Ovary (tissue), 9 donors: ENCODE data around the gene C15orf62. TPM values are rescaled to one million over a fixed set of nuclear protein-coding genes. Genes with fewer than 3 reads are reported as not detected.
A peak's percentile ranks its signal among the peaks of the same experiment; 100 is the strongest.

Experiments used
- DNase-seq, 5 donors: peaks; one replicate each; pipeline ENCODE4 v3.0.0-alpha.2; 2019 to 2020
- H3K27ac ChIP-seq, 2 donors: fragments of 200-600 bp; one replicate each; pipeline versions ENCODE4 v1.5.1 to v1.8.0; 2019 to 2022
- H3K27me3 ChIP-seq: fragments of 200-600 bp; one replicate; pipeline ENCODE4 v1.8.0; 2022
- H3K36me3 ChIP-seq: fragments of 200-600 bp; sonication (generic); one replicate; pipeline ENCODE4 v1.5.1; 2019
- H3K4me1 ChIP-seq: one replicate; pipeline ENCODE4 v1.8.1; 2013; ENCODE audit warnings: mild to moderate bottlenecking, moderate library complexity; ENCODE audit not compliant: insufficient read depth
- H3K4me3 ChIP-seq: fragments of 200-600 bp; sonication (generic); one replicate; pipeline ENCODE4 v1.5.1; 2017
- H3K9me3 ChIP-seq, 2 donors: fragments of 200-600 bp in 1 of 2; sonication (generic) in 1 of 2; one replicate each; pipeline versions ENCODE4 v1.5.1 to v1.8.1; 2013 to 2019; ENCODE audit warnings: mild to moderate bottlenecking in 1 of 2, moderate library complexity in 1 of 2
- CTCF ChIP-seq, 3 donors: fragments of 450-650 bp in 2 of 3; fragments of 200-600 bp in 1 of 3; IDR thresholded peaks; one replicate each; pipeline versions ENCODE4 v1.5.1 to v1.8.0; 2016 to 2022; ENCODE audit warnings: antibody characterized with exemption in 3 of 3, mild to moderate bottlenecking in 1 of 3
- EP300 ChIP-seq: sonication (generic); formaldehyde crosslinking; IDR thresholded peaks from one replicate; pipeline ENCODE4 v1.6.1; 2017; ENCODE audit warnings: antibody characterized with exemption
- POLR2A ChIP-seq: fragments of 450-650 bp; IDR thresholded peaks from one replicate; pipeline ENCODE4 v1.6.1; 2017; ENCODE audit warnings: antibody characterized with exemption, mild to moderate bottlenecking, moderate library complexity
- WGBS, 3 donors: extraction: QIAGEN DNeasy Blood & Tissue Kit in 1 of 3; methylation state at CpG; one replicate each; pipeline versions ENCODE4 v1.1.5 to v1.1.7; 2013 to 2017; 5-methylcytosine and 5-hydroxymethylcytosine counted together
- intact Hi-C, 4 donors: fragments of 100-400 bp; cut with DNase I; formaldehyde crosslinking; loops; one replicate each; pipeline versions ENCODE4 v1.11.0 to v1.15.1; 2022 to 2023
- polyA plus RNA-seq, 2 donors: library from polyadenylated mRNA; stranded (reverse); fragments of 200-250 nt in 1 of 2; fragments of 350-450 nt in 1 of 2; fragmentation: Illumina TruSeq in 1 of 2; extraction: RNeasy Lipid Tissue Mini Kit (QIAGEN cat#74804) in 1 of 2; gene quantifications; one replicate each; pipeline ENCODE4 v1.2.3, GENCODE V29; 2013 to 2014
- total RNA-seq, 7 donors: library from RNA; depleted of rRNA in 2 of 7; stranded (reverse); fragments of >200 nt in 2 of 7; fragmentation: NEBNext Ultra II Directional in 3 of 7; extraction: Animal tissue kit (Norgen Biotek cat#: 25700) in 3 of 7; gene quantifications; one replicate each; pipeline versions ENCODE4 v1.1.0 to v1.2.4, GENCODE V29; 2016 to 2023
- donor health status: DM: no; HTN: no; CAD: no; lungs with moderate emphysema.
- donor health status: DM: no; HTN: no; CAD: no.
- donor health status: Bipolar disorder and iron deficiency.
- donor health status: DM: yes; HTN: yes; CAD: no.
- donor health status: DM: no; HTN: no; CAD: no.
- donor health status: DM: yes; HTN: yes; CAD: no.

C15orf62 gene
- total and polyA plus RNA-seq, 9 donors = 0.33 to 1.2 (median 0.67) TPM

GRCh38 chr15:40807028-40807887, 37.5 kb downstream of the C15orf62 start, which contains the start of the genes DNAJC17 and ZFYVE19:
Gene DNAJC17 (minus strand): TSS chr15:40807473. CDS start chr15:40807446, 27 bp downstream.
Gene ZFYVE19 (plus strand): TSS chr15:40807089. CDS start chr15:40807590, 501 bp downstream.
- WGBS, 3 donors = 0% methylated on average over 50 to 64 of the region's 64 CpGs
- H3K4me3 ChIP-seq = peak within 1 kb of the TSS; percentile 78
- DNase-seq = peak; percentile 91 to 95 (median 94)
- intact Hi-C loops = no loop called here
- peaks cover 5% of the 10 kb centered on the region for H3K4me1 ChIP-seq
- peak within 1 kb of the TSS; percentile 85 to 92 for H3K27ac ChIP-seq
- no peaks in the 10 kb centered on the region for H3K9me3 ChIP-seq
- TF ChIP-seq CTCF (IDR thresholded peaks at IDR 0.05) = no peak
- no peak for TF ChIP-seq EP300
- TF ChIP-seq POLR2A = no peak
- no peaks in the 10 kb centered on the region for H3K27me3 ChIP-seq
- H3K36me3 ChIP-seq = no peaks in the 10 kb centered on the region

GRCh38 chr15:40807888-40808461, 38.2 kb downstream of the C15orf62 start:
- Histone ChIP-seq H3K36me3 (no peaks in the 10 kb centered on the region), H3K27ac (peak overlapping the region in 1 of 2 donors; percentile 18), H3K4me1 (peaks cover 5% of the 10 kb centered on the region), H3K4me3 (peak overlapping the region; percentile 78), H3K9me3 (no peaks in the 10 kb centered on the region), H3K27me3 (no peaks in the 10 kb centered on the region)
- no peak for DNase-seq
- intact Hi-C loops = no loop called here
- TF ChIP-seq CTCF (IDR thresholded peaks at IDR 0.05) (no peak), EP300 (no peak), POLR2A (no peak)
- 6 to 26% (median 10%) methylated on average over 19 of the region's 19 CpGs for WGBS, 3 donors

GRCh38 chr15:40808861-40809450, 39.2 kb downstream of the C15orf62 start:
- H3K9me3 ChIP-seq = no peaks in the 10 kb centered on the region
- WGBS, 3 donors = 75 to 89% (median 84%) methylated on average over 8 of the region's 8 CpGs
- no peaks in the 10 kb centered on the region for H3K27me3 ChIP-seq
- H3K4me3 ChIP-seq = no peak overlapping the region
- no peak for TF ChIP-seq EP300
- no peak for TF ChIP-seq CTCF (IDR thresholded peaks at IDR 0.05)
- TF ChIP-seq POLR2A = no peak
- peaks cover 5% of the 10 kb centered on the region for H3K4me1 ChIP-seq
- peak in 1 of 5 donors; percentile 33 for DNase-seq
- H3K27ac ChIP-seq = no peak overlapping the region
- intact Hi-C loops = no loop called here
- no peaks in the 10 kb centered on the region for H3K36me3 ChIP-seq

- no peak overlapping the region for H3K4me3 ChIP-seq
- intact Hi-C loops = loop anchor here in 1 of 4 donors (5.0 kb wide), 1 partner anchor 61 kb away; no protein-coding TSS in a partner anchor
- 87 to 88% (median 88%) methylated on average over 12 of the region's 12 CpGs for WGBS, 3 donors
- H3K27ac ChIP-seq = no peak overlapping the region
- no peaks in the 10 kb centered on the region for H3K36me3 ChIP-seq
- H3K9me3 ChIP-seq = no peaks in the 10 kb centered on the region
- TF ChIP-seq POLR2A = no peak
- no peaks in the 10 kb centered on the region for H3K4me1 ChIP-seq
- DNase-seq = no peak
- no peaks in the 10 kb centered on the region for H3K27me3 ChIP-seq
Measured at GRCh38 chr15:40812721-40813425, 43.1 kb downstream of the C15orf62 start.
